ENCODE results near the gene CDIPT. TPM values are rescaled to one million over a fixed set of nuclear protein-coding genes. Genes with fewer than 3 reads are reported as not detected.
A peak's percentile ranks its signal among the peaks of the same experiment; 100 is the strongest.
"Not testable (repeated sequence)": the region's sequence is repeated elsewhere in the genome, so short reads cannot be mapped to it uniquely, and the experiment has no call there.

CDIPT gene
- total and polyA plus RNA-seq, 8 donors = 69.5 to 84.8 (median 78.3) TPM

DNA sequence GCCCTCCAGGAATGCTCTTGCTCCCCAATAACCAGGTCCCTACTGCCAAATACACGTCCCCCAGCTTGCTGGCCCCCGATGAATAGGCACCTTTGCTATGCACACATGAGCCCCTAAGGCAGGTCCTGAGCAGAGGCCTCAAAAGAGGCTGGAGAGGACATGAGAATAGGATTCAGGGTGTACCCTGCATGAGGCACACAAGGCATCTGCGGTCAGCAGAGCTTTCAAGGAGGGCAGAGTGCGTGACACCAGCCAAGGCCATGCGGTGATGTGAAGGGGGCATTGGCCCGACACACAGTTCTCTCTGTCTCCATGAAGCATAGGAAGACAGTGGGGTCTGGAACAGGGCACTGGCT, 29.4 kb upstream of the CDIPT start:
- Histone ChIP-seq H3K9me3 (no peaks in the 10 kb centered on the region), H3K4me3 (no peak overlapping the region), H3K27me3 (peaks cover 0 to 20% of the 10 kb centered on the region in 2 donors), H3K4me1 (peaks cover 0 to 6% of the 10 kb centered on the region in 2 donors), H3K36me3 (no peaks in the 10 kb centered on the region), H3K27ac (no peak overlapping the region)
- DNase-seq = no peak
- TF ChIP-seq CTCF (IDR thresholded peaks at IDR 0.05) = no peak
- no peak for ATAC-seq
- intact Hi-C loops (cut with DNase I) = no loop called here

- H3K27ac ChIP-seq = no peak overlapping the region
- H3K36me3 ChIP-seq = no peaks in the 10 kb centered on the region
- TF ChIP-seq CTCF (IDR thresholded peaks at IDR 0.05) = no peak
- H3K4me1 ChIP-seq = peaks cover 0 to 6% of the 10 kb centered on the region in 2 donors
- DNase-seq (no peak), ATAC-seq (peak; percentile 83)
- no peak overlapping the region for H3K4me3 ChIP-seq
- intact Hi-C loops (cut with DNase I) = no loop called here
- H3K9me3 ChIP-seq = no peaks in the 10 kb centered on the region
- H3K27me3 ChIP-seq = peaks cover 0 to 14% of the 10 kb centered on the region in 2 donors
These were observed 28.8 kb upstream of the CDIPT start for GRCh38 chr16:29891525-29892457.

DNA sequence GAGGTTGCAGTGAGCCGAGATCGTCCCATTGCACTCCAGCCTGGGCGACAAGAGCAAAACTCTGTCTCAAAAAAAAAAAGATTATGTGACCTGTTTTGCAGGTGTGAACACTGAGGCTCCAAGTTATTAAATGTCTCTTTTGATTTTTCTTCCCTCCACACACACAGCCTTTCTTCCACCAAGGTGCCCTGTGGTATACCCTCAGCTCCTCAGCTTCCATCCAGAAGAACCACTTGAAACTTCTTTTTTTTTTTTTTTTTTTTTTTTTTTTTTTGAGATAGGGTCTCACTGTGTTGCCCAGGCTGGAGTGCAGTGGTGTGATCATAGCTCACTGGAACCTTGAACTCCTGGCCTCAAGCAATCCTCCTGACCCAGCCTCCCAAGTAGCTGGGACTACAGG, 26.3 kb upstream of the CDIPT start:
- H3K27me3 ChIP-seq; H3K9me3 ChIP-seq; H3K4me1 ChIP-seq; intact Hi-C loops (cut with DNase I); H3K4me3 ChIP-seq; H3K36me3 ChIP-seq; DNase-seq; ATAC-seq; H3K27ac ChIP-seq: not testable (repeated sequence)

DNA sequence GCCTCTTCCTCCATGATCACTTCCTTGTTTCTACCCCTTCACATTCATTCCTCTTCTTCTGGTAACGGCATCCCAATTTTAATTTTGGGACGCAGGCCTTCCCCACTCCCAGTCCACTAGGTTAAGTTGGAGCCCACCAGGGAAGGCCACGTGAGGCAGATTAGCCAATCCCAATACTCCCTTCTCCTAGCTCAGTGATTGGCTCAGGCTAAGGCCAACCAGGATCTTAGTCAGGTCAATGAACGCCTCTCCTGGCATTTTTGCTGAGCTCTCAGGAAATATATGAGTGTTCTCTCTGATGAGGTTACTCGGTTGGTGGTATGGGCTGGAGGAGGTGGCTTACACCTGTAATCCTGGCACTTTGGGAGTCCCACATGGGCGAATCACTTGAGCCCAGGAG, 21.0 kb upstream of the CDIPT start:
- intact Hi-C loops (cut with DNase I) = no loop called here
- Histone ChIP-seq H3K36me3 (no peaks in the 10 kb centered on the region), H3K4me1 (no peaks in the 10 kb centered on the region), H3K27me3 (peaks cover 0 to 20% of the 10 kb centered on the region in 2 donors), H3K9me3 (no peaks in the 10 kb centered on the region), H3K4me3 (no peak overlapping the region), H3K27ac (no peak overlapping the region)
- no peak for TF ChIP-seq CTCF (IDR thresholded peaks at IDR 0.05)
- no peak for ATAC-seq
- DNase-seq = no peak

- ATAC-seq (no peak), DNase-seq (no peak)
- Histone ChIP-seq H3K27ac (no peak overlapping the region), H3K9me3 (no peaks in the 10 kb centered on the region), H3K36me3 (no peaks in the 10 kb centered on the region), H3K4me3 (no peak overlapping the region), H3K4me1 (peaks cover 3 to 11% of the 10 kb centered on the region in 2 donors), H3K27me3 (peaks cover 11 to 49% of the 10 kb centered on the region in 2 donors)
- intact Hi-C loops (cut with DNase I) = no loop called here
- no peak for TF ChIP-seq CTCF (IDR thresholded peaks at IDR 0.05)
These were observed 18.0 kb upstream of the CDIPT start for GRCh38 chr16:29881050-29881449.
